Pancreas (tissue), 10 donors: ENCODE data around the gene COIL. TPM values are rescaled to one million over a fixed set of nuclear protein-coding genes. Genes with fewer than 3 reads are reported as not detected.

Experiments used
- ATAC-seq, 4 donors: fragments of 200-7000 bp; cut with Tn5 transposase; one replicate each; pipeline versions ENCODE4 v1.8.0 to v1.9.1; 2020; ENCODE audit warnings: mild to moderate bottlenecking in 4 of 4, moderate library complexity in 4 of 4
- DNase-seq, 6 donors: peaks; one replicate each; pipeline ENCODE4 v3.0.0-alpha.2; 2020
- FAIRE-seq: peaks from 2 replicates; lab custom pipeline; 2012; peaks lifted over from hg19 to GRCh38; lab: Jason Lieb, UNC
- H3K27ac ChIP-seq, 4 donors: fragments of 200-600 bp; sonication (generic); 1 replicate in 3 of 4; 2 replicates in 1 of 4; pipeline versions ENCODE4 v1.5.0 to v1.8.0; 2020
- H3K27me3 ChIP-seq, 4 donors: fragments of 200-600 bp; one replicate each; pipeline ENCODE4 v1.8.0; 2021
- H3K36me3 ChIP-seq, 3 donors: fragments of 200-600 bp; sonication (generic) in 1 of 3; one replicate each; pipeline versions ENCODE4 v1.5.0 to v1.8.0; 2020 to 2021
- H3K4me1 ChIP-seq, 3 donors: fragments of 200-600 bp; one replicate each; pipeline ENCODE4 v1.8.0; 2021
- H3K4me3 ChIP-seq, 4 donors: fragments of 200-600 bp; sonication (generic) in 2 of 4; one replicate each; pipeline versions ENCODE4 v1.5.0 to v1.8.0; 2020 to 2021
- H3K9me3 ChIP-seq, 4 donors: fragments of 200-600 bp; one replicate each; pipeline ENCODE4 v1.8.0; 2021
- CTCF ChIP-seq, 4 donors: fragments of 200-600 bp; sonication (generic) in 3 of 4; IDR thresholded peaks; one replicate each; pipeline versions ENCODE4 v1.5.0 to v1.8.0; 2021; ENCODE audit warnings: antibody characterized with exemption in 4 of 4
- WGBS, 2 donors: extraction: QIAGEN DNeasy Blood & Tissue Kit; methylation state at CpG; one replicate each; pipeline ENCODE4 v1.1.7; 2013; 5-methylcytosine and 5-hydroxymethylcytosine counted together
- intact Hi-C, 3 donors: fragments of 100-400 bp; cut with DNase I; formaldehyde crosslinking; loops; one replicate each; pipeline versions ENCODE4 v1.11.1 to v1.14.2; 2022
- polyA plus RNA-seq, 2 donors: library from polyadenylated mRNA; stranded (reverse); fragments of 200-250 nt; gene quantifications; one replicate each; pipeline ENCODE4 v1.2.3, GENCODE V29; 2013
- total RNA-seq, 6 donors: library from RNA; stranded (reverse); fragmentation: NEBNext Ultra II Directional in 4 of 6; extraction: Animal tissue kit (Norgen Biotek cat#: 25700) in 4 of 6; gene quantifications; one replicate each; pipeline versions ENCODE4 v1.2.1 to v1.2.4, GENCODE V29; 2021 to 2023
- donor health status: healthy with polysubstance abuse.
- donor health status: DM: no; HTN: no; CAD: no; lungs with moderate emphysema.
- donor health status: DM: no; HTN: no; CAD: no.
- donor health status: control.
- donor health status: control.
- donor health status: Bipolar disorder and iron deficiency.
- donor health status: DM: yes; HTN: yes; CAD: no.
- donor health status: DM: no; HTN: no; CAD: no.
- donor health status: DM: no; HTN: no; CAD: no.
- donor health status: DM: yes; HTN: yes; CAD: no.

Gene COIL, protein sequence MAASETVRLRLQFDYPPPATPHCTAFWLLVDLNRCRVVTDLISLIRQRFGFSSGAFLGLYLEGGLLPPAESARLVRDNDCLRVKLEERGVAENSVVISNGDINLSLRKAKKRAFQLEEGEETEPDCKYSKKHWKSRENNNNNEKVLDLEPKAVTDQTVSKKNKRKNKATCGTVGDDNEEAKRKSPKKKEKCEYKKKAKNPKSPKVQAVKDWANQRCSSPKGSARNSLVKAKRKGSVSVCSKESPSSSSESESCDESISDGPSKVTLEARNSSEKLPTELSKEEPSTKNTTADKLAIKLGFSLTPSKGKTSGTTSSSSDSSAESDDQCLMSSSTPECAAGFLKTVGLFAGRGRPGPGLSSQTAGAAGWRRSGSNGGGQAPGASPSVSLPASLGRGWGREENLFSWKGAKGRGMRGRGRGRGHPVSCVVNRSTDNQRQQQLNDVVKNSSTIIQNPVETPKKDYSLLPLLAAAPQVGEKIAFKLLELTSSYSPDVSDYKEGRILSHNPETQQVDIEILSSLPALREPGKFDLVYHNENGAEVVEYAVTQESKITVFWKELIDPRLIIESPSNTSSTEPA
- total RNA-seq (1 to 10 TPM; 3.6 to 8.3 (median 6.3) TPM), polyA plus RNA-seq (1 to 10 TPM; 4.4 to 8.6 TPM)

DNA sequence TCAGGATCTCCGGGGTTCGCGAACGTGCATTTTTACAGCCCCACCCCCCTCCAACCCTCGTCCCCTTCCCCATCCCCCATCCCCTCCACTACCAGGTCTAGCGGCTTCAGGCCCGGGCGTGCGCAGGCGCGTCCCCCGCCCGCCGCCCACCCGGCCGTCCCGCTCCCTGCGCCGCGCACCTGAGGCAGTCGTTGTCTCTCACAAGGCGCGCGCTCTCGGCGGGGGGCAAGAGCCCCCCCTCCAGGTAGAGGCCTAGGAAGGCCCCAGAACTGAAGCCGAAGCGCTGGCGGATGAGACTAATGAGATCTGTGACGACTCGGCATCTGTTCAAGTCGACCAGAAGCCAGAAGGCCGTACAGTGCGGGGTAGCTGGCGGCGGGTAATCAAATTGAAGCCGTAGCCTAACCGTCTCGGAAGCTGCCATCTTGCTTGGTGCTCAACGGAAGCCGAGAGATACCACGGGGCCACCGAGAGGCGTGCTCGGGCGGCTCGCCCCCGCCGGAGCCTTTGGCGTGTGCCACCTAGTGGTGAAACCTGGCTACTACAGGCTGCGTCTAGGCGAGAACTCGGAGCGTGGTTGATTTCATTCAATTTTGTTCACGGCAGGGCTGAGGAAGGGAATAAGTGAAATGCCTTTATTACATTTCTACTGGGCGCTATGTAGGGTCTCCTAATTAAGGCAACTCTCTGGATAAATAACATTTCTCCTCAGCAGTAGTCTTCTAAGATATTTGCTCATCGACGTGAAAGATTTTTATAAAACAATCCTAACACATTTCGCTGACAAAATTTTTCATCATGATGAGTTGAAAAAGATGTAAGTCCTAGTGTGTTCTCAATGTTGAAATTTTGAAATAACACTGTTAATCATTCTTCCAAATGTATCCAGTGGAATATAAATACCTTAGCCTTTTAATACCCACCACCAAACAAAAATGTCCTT, at the start of gene COIL:
Gene COIL (minus strand): TSS at position 455 of the 943 bp plus-strand sequence. CDS start 31 bp downstream, at position 424.
- DNase-seq (peak; percentile 84 to 99 (median 92)), ATAC-seq (peak; percentile 97 to 100 (median 100)), FAIRE-seq (no peak)
- no peaks in the 10 kb centered on the region for H3K9me3 ChIP-seq
- intact Hi-C loops: no loop called here
- no peaks in the 10 kb centered on the region for H3K27me3 ChIP-seq
- no peaks in the 10 kb centered on the region for H3K36me3 ChIP-seq
- 3% methylated on average over 58 to 59 of the region's 59 CpGs for WGBS, 2 donors
- peak; percentile 99 to 100 (median 100) for TF ChIP-seq CTCF (IDR thresholded peaks at IDR 0.05)
- peaks cover 6 to 16% (median 12%) of the 10 kb centered on the region in 3 donors for H3K4me1 ChIP-seq
- H3K27ac ChIP-seq: peak within 1 kb of the TSS; percentile 66 to 90 (median 76)
- peak within 1 kb of the TSS; percentile 64 to 75 (median 70) for H3K4me3 ChIP-seq

DNA sequence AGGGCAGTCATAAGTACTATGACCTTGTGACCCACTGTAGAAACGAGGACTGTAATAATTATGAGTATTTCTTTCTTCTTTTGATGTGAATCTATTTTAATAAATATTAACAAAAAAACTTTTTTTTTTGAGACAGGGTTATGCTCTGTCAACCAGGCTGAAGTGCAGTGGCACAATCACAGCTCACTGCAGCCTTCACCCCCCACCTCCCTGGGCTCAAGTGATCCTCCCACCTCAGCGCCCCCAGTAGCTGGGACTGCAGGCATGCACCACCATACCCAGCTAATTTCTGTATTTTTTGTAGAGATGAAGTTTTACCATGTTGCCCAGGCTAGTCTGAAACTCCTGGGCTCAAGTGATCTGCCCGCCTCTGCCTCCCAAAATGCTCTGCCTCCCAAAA, 49.6 kb upstream of the COIL start:
- no peak for ATAC-seq
- no peak for FAIRE-seq
- Histone ChIP-seq H3K4me1 (no peaks in the 10 kb centered on the region), H3K9me3 (no peaks in the 10 kb centered on the region), H3K4me3 (no peak overlapping the region), H3K36me3 (no peaks in the 10 kb centered on the region), H3K27me3 (no peaks in the 10 kb centered on the region), H3K27ac (no peak overlapping the region)
- no peak for DNase-seq
- intact Hi-C loops: no loop called here
- TF ChIP-seq CTCF (IDR thresholded peaks at IDR 0.05): no peak
- 60 to 63% methylated on average over 3 of the region's 3 CpGs for WGBS, 2 donors

DNA sequence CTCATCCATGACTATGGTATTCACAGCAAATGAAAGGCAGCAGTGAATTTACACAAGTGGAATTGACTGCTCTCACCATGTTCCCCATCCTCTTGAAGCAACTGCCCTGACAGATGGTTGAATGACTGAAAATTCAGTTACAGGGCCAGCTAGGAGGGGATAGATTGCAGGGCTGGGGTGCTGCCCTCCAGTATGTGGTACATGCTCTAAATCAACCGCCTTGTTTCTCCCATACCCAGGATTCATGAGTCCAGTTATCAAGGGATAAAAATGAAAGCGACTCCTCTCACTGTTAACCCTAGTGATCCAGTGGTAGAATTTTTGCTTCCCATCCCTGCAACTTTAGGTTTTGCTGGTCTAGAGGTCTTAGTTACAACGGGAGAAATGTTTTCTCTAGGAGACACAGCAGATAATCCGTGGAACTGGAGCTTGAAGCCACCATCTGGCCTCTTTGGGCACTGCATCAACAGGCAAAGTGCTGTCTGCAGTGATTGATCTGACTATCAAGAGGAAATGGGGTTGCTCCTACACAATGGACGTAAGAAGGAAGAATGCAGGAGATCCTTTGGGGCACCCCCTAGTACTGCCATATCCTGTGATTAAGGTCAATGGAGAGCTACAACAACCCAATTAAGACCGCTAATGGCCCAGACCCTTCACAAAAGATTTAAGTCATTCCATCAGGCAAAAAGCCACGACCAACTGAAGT, 49.0 kb upstream of the COIL start:
- no peaks in the 10 kb centered on the region for H3K4me1 ChIP-seq
- FAIRE-seq (no peak), ATAC-seq (peak; percentile 82 to 95 (median 90)), DNase-seq (peak in 4 of 6 donors; percentile 23 to 60 (median 45))
- H3K4me3 ChIP-seq: no peak overlapping the region
- intact Hi-C loops: no loop called here
- no peak overlapping the region for H3K27ac ChIP-seq
- H3K36me3 ChIP-seq: no peaks in the 10 kb centered on the region
- H3K27me3 ChIP-seq: no peaks in the 10 kb centered on the region
- WGBS, 2 donors: 23 to 24% methylated on average over 7 of the region's 7 CpGs
- peak; percentile 33 to 55 (median 46) for TF ChIP-seq CTCF (IDR thresholded peaks at IDR 0.05)
- no peaks in the 10 kb centered on the region for H3K9me3 ChIP-seq

DNA sequence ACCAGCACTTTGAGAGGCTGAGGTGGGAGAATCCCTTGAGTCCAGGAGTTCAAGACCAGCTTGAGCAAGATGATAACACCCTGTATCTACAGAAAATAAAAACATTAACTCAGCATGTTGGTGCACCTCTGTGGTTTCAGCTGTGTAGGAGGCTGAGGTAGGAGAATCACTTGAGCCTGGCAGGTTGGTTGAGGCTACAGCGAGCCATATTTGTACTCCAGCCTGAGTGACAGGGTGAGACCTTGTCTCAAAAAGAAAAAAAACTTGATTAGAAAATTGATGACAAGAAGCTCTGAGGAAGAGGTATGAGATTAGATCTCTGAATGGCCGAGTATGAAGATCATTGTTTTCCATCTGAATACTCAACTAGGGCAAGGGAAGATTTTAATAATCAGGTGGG, 48.1 kb upstream of the COIL start:
- no peak for TF ChIP-seq CTCF (IDR thresholded peaks at IDR 0.05)
- Histone ChIP-seq H3K4me3 (no peak overlapping the region), H3K36me3 (no peaks in the 10 kb centered on the region), H3K9me3 (no peaks in the 10 kb centered on the region), H3K4me1 (no peaks in the 10 kb centered on the region), H3K27me3 (no peaks in the 10 kb centered on the region), H3K27ac (no peak overlapping the region)
- WGBS, 2 donors: 56 to 66% methylated on average over 2 of the region's 2 CpGs
- no peak for DNase-seq
- no peak for ATAC-seq
- intact Hi-C loops: no loop called here
- no peak for FAIRE-seq
